ENCODE data around the gene NBEA.

DNA sequence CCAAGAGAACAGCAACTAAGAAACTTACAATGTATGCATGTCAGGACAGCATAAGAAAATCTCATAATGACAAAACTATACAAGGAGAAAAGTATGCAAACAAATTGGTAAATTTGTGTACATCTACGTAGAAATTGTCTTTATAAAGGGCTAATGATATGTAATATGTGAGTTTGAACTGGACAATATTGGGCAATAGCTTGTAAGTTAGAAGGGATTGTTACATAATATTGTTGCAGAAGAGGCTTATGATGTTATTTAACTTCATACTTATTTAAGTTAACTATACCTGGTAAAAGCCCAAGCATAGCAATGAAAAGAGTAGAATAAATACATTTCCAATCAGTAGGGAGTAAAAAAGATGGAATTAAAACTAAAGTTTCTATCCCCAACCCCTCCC is 400.4 kb downstream of the NBEA start:
- no peak for TF ChIP-seq POLR2A (IDR thresholded peaks at IDR 0.05)
- TF ChIP-seq, protein P1, sequence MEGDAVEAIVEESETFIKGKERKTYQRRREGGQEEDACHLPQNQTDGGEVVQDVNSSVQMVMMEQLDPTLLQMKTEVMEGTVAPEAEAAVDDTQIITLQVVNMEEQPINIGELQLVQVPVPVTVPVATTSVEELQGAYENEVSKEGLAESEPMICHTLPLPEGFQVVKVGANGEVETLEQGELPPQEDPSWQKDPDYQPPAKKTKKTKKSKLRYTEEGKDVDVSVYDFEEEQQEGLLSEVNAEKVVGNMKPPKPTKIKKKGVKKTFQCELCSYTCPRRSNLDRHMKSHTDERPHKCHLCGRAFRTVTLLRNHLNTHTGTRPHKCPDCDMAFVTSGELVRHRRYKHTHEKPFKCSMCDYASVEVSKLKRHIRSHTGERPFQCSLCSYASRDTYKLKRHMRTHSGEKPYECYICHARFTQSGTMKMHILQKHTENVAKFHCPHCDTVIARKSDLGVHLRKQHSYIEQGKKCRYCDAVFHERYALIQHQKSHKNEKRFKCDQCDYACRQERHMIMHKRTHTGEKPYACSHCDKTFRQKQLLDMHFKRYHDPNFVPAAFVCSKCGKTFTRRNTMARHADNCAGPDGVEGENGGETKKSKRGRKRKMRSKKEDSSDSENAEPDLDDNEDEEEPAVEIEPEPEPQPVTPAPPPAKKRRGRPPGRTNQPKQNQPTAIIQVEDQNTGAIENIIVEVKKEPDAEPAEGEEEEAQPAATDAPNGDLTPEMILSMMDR (IDR thresholded peaks at IDR 0.05): no peak

Data from thyroid gland (tissue), 4 donors.